ENCODE data around the gene CDH4.
"Not testable (repeated sequence)": the region's sequence is repeated elsewhere in the genome, so short reads cannot be mapped to it uniquely, and the experiment has no call there.

The CDH4 gene

GRCh38 chr20:61853073-61854005, 601.3 kb downstream of the CDH4 start:
- Histone ChIP-seq H3K36me3 (ENCODE audit: control insufficient read depth in 2 of 2, insufficient read depth in 2 of 2, low read length in 2 of 2) (no peaks in the 10 kb centered on the region), H3K27ac (ENCODE audit: low read depth in 2 of 2, low read length in 2 of 2) (no peak overlapping the region), H3K27me3 (ENCODE audit: control insufficient read depth in 2 of 2, insufficient read depth in 2 of 2, low read length in 2 of 2) (no peaks in the 10 kb centered on the region), H3K9ac (ENCODE audit: low read depth in 1 of 2, low read length in 2 of 2) (no peak overlapping the region), H3K4me3 (ENCODE audit: low read length in 2 of 2) (no peak overlapping the region), H3K4me1 (ENCODE audit: control insufficient read depth in 2 of 2, insufficient read depth in 2 of 2, low read length in 2 of 2) (no peaks in the 10 kb centered on the region), H3K9me3 (ENCODE audit: control insufficient read depth in 2 of 2, low read length in 2 of 2) (no peaks in the 10 kb centered on the region)

GRCh38 chr20:61854538-61854937, 602.5 kb downstream of the CDH4 start:
- not testable (repeated sequence) for H3K27me3 ChIP-seq (ENCODE audit: control insufficient read depth in 2 of 2, insufficient read depth in 2 of 2, low read length in 2 of 2); H3K27ac ChIP-seq (ENCODE audit: low read depth in 2 of 2, low read length in 2 of 2); H3K9ac ChIP-seq (ENCODE audit: low read depth in 1 of 2, low read length in 2 of 2); H3K36me3 ChIP-seq (ENCODE audit: control insufficient read depth in 2 of 2, insufficient read depth in 2 of 2, low read length in 2 of 2); H3K4me3 ChIP-seq (ENCODE audit: low read length in 2 of 2); H3K9me3 ChIP-seq (ENCODE audit: control insufficient read depth in 2 of 2, low read length in 2 of 2); H3K4me1 ChIP-seq (ENCODE audit: control insufficient read depth in 2 of 2, insufficient read depth in 2 of 2, low read length in 2 of 2)

GRCh38 chr20:61855286-61855685, 603.2 kb downstream of the CDH4 start:
- Histone ChIP-seq H3K4me1 (ENCODE audit: control insufficient read depth in 2 of 2, insufficient read depth in 2 of 2, low read length in 2 of 2) (no peaks in the 10 kb centered on the region), H3K27ac (ENCODE audit: low read depth in 2 of 2, low read length in 2 of 2) (no peak overlapping the region), H3K36me3 (ENCODE audit: control insufficient read depth in 2 of 2, insufficient read depth in 2 of 2, low read length in 2 of 2) (no peaks in the 10 kb centered on the region), H3K27me3 (ENCODE audit: control insufficient read depth in 2 of 2, insufficient read depth in 2 of 2, low read length in 2 of 2) (no peaks in the 10 kb centered on the region), H3K9ac (ENCODE audit: low read depth in 1 of 2, low read length in 2 of 2) (no peak overlapping the region), H3K9me3 (ENCODE audit: control insufficient read depth in 2 of 2, low read length in 2 of 2) (no peaks in the 10 kb centered on the region), H3K4me3 (ENCODE audit: low read length in 2 of 2) (no peak overlapping the region)

GRCh38 chr20:61856626-61857413, 604.8 kb downstream of the CDH4 start:
- no peaks in the 10 kb centered on the region for H3K27me3 ChIP-seq (ENCODE audit: control insufficient read depth in 2 of 2, insufficient read depth in 2 of 2, low read length in 2 of 2)
- no peaks in the 10 kb centered on the region for H3K9me3 ChIP-seq (ENCODE audit: control insufficient read depth in 2 of 2, low read length in 2 of 2)
- no peak overlapping the region for H3K27ac ChIP-seq (ENCODE audit: low read depth in 2 of 2, low read length in 2 of 2)
- no peak overlapping the region for H3K9ac ChIP-seq (ENCODE audit: low read depth in 1 of 2, low read length in 2 of 2)
- no peaks in the 10 kb centered on the region for H3K4me1 ChIP-seq (ENCODE audit: control insufficient read depth in 2 of 2, insufficient read depth in 2 of 2, low read length in 2 of 2)
- no peaks in the 10 kb centered on the region for H3K36me3 ChIP-seq (ENCODE audit: control insufficient read depth in 2 of 2, insufficient read depth in 2 of 2, low read length in 2 of 2)
- H3K4me3 ChIP-seq (ENCODE audit: low read length in 2 of 2): no peak overlapping the region

GRCh38 chr20:61857414-61857775, 605.3 kb downstream of the CDH4 start:
- Histone ChIP-seq H3K27ac (ENCODE audit: low read depth in 2 of 2, low read length in 2 of 2) (no peak overlapping the region), H3K9ac (ENCODE audit: low read depth in 1 of 2, low read length in 2 of 2) (no peak overlapping the region), H3K4me3 (ENCODE audit: low read length in 2 of 2) (no peak overlapping the region), H3K27me3 (ENCODE audit: control insufficient read depth in 2 of 2, insufficient read depth in 2 of 2, low read length in 2 of 2) (no peaks in the 10 kb centered on the region), H3K4me1 (ENCODE audit: control insufficient read depth in 2 of 2, insufficient read depth in 2 of 2, low read length in 2 of 2) (no peaks in the 10 kb centered on the region), H3K9me3 (ENCODE audit: control insufficient read depth in 2 of 2, low read length in 2 of 2) (no peaks in the 10 kb centered on the region), H3K36me3 (ENCODE audit: control insufficient read depth in 2 of 2, insufficient read depth in 2 of 2, low read length in 2 of 2) (no peaks in the 10 kb centered on the region)

GRCh38 chr20:61857884-61858283, 605.8 kb downstream of the CDH4 start:
- no peak overlapping the region for H3K27ac ChIP-seq (ENCODE audit: low read depth in 2 of 2, low read length in 2 of 2)
- no peaks in the 10 kb centered on the region for H3K4me1 ChIP-seq (ENCODE audit: control insufficient read depth in 2 of 2, insufficient read depth in 2 of 2, low read length in 2 of 2)
- no peak overlapping the region for H3K4me3 ChIP-seq (ENCODE audit: low read length in 2 of 2)
- H3K27me3 ChIP-seq (ENCODE audit: control insufficient read depth in 2 of 2, insufficient read depth in 2 of 2, low read length in 2 of 2): no peaks in the 10 kb centered on the region
- no peaks in the 10 kb centered on the region for H3K9me3 ChIP-seq (ENCODE audit: control insufficient read depth in 2 of 2, low read length in 2 of 2)
- H3K9ac ChIP-seq (ENCODE audit: low read depth in 1 of 2, low read length in 2 of 2): no peak overlapping the region
- H3K36me3 ChIP-seq (ENCODE audit: control insufficient read depth in 2 of 2, insufficient read depth in 2 of 2, low read length in 2 of 2): no peaks in the 10 kb centered on the region

GRCh38 chr20:61859767-61860166, 607.7 kb downstream of the CDH4 start:
- Histone ChIP-seq H3K9me3 (ENCODE audit: control insufficient read depth in 2 of 2, low read length in 2 of 2) (no peaks in the 10 kb centered on the region), H3K4me1 (ENCODE audit: control insufficient read depth in 2 of 2, insufficient read depth in 2 of 2, low read length in 2 of 2) (no peaks in the 10 kb centered on the region), H3K36me3 (ENCODE audit: control insufficient read depth in 2 of 2, insufficient read depth in 2 of 2, low read length in 2 of 2) (no peaks in the 10 kb centered on the region), H3K9ac (ENCODE audit: low read depth in 1 of 2, low read length in 2 of 2) (no peak overlapping the region), H3K27me3 (ENCODE audit: control insufficient read depth in 2 of 2, insufficient read depth in 2 of 2, low read length in 2 of 2) (no peaks in the 10 kb centered on the region), H3K4me3 (ENCODE audit: low read length in 2 of 2) (no peak overlapping the region), H3K27ac (ENCODE audit: low read depth in 2 of 2, low read length in 2 of 2) (no peak overlapping the region)

GRCh38 chr20:61860260-61860987, 608.4 kb downstream of the CDH4 start:
- H3K27ac ChIP-seq (ENCODE audit: low read depth in 2 of 2, low read length in 2 of 2): no peak overlapping the region
- H3K4me1 ChIP-seq (ENCODE audit: control insufficient read depth in 2 of 2, insufficient read depth in 2 of 2, low read length in 2 of 2): no peaks in the 10 kb centered on the region
- no peak overlapping the region for H3K4me3 ChIP-seq (ENCODE audit: low read length in 2 of 2)

GRCh38 chr20:61861054-61861841, 609.2 kb downstream of the CDH4 start:
- no peak overlapping the region for H3K4me3 ChIP-seq (ENCODE audit: low read length in 2 of 2)
- no peaks in the 10 kb centered on the region for H3K36me3 ChIP-seq (ENCODE audit: control insufficient read depth in 2 of 2, insufficient read depth in 2 of 2, low read length in 2 of 2)
- H3K27ac ChIP-seq (ENCODE audit: low read depth in 2 of 2, low read length in 2 of 2): no peak overlapping the region
- H3K4me1 ChIP-seq (ENCODE audit: control insufficient read depth in 2 of 2, insufficient read depth in 2 of 2, low read length in 2 of 2): no peaks in the 10 kb centered on the region
- no peak overlapping the region for H3K9ac ChIP-seq (ENCODE audit: low read depth in 1 of 2, low read length in 2 of 2)
- H3K9me3 ChIP-seq (ENCODE audit: control insufficient read depth in 2 of 2, low read length in 2 of 2): no peaks in the 10 kb centered on the region
- H3K27me3 ChIP-seq (ENCODE audit: control insufficient read depth in 2 of 2, insufficient read depth in 2 of 2, low read length in 2 of 2): no peaks in the 10 kb centered on the region

More at GRCh38 chr20:61860260-61860987, 608.4 kb downstream of the CDH4 start:
- Histone ChIP-seq H3K36me3 (ENCODE audit: control insufficient read depth in 2 of 2, insufficient read depth in 2 of 2, low read length in 2 of 2) (no peaks in the 10 kb centered on the region), H3K9me3 (ENCODE audit: control insufficient read depth in 2 of 2, low read length in 2 of 2) (no peaks in the 10 kb centered on the region), H3K9ac (ENCODE audit: low read depth in 1 of 2, low read length in 2 of 2) (no peak overlapping the region), H3K27me3 (ENCODE audit: control insufficient read depth in 2 of 2, insufficient read depth in 2 of 2, low read length in 2 of 2) (no peaks in the 10 kb centered on the region)

Data from mucosa of rectum (tissue), 2 donors.